Uterine smooth muscle cell (primary cell): ENCODE results near the gene ZNF3. TPM values are rescaled to one million over a fixed set of nuclear protein-coding genes. Genes with fewer than 3 reads are reported as not detected.

Source experiments
- total RNA-seq: library from RNA; depleted of rRNA; stranded (reverse); fragments of >200 nt; gene quantifications from 2 replicates; pipeline ENCODE4 v1.2.3, GENCODE V29; 2014

ZNF3 gene
- total RNA-seq = 23.4 and 24.0 TPM in 2 replicates

GRCh38 chr7:100081535-100082102 lies at the start of gene ZNF3:
Gene ZNF3, minus strand, starts transcription at chr7:100081723. Its CDS starts 4,366 bp downstream, at chr7:100077357.

GRCh38 chr7:100126931-100127865 lies 45.7 kb upstream of the ZNF3 start, which contains the start of gene MBLAC1:
Gene MBLAC1, plus strand, starts transcription at chr7:100126967. Its CDS starts 429 bp downstream, at chr7:100127396.

GRCh38 chr7:100119072-100119969 lies 37.8 kb upstream of the ZNF3 start, which contains the start of the genes CNPY4 and TAF6:
Gene CNPY4, plus strand, starts transcription at chr7:100119634. Its CDS starts 111 bp downstream, at chr7:100119745.
Gene TAF6, minus strand, starts transcription at chr7:100119358. Its CDS starts 5,149 bp downstream, at chr7:100114209.

GRCh38 chr7:100101016-100101862 lies 19.7 kb upstream of the ZNF3 start, which contains the start of the genes AP4M1 and MCM7:
Gene AP4M1, plus strand, starts transcription at chr7:100101643. Its CDS starts 72 bp downstream, at chr7:100101715.
Gene MCM7, minus strand, starts transcription at chr7:100101397. Its CDS starts 103 bp downstream, at chr7:100101294.

GRCh38 chr7:100088621-100089457 lies 7.3 kb upstream of the ZNF3 start, which contains the start of gene COPS6:
Gene COPS6, plus strand, starts transcription at chr7:100088969. Its CDS starts 22 bp downstream, at chr7:100088991.

GRCh38 chr7:100049441-100050291 lies 31.9 kb downstream of the ZNF3 start, which contains the start of gene ZSCAN21:
Gene ZSCAN21, plus strand, starts transcription at chr7:100049774. Its CDS starts 7,233 bp downstream, at chr7:100057007.

Other genes starting within 250 kb of the ZNF3 start
- gene OR2AE1, start 204.7 kb downstream of the ZNF3 start, total RNA-seq = 0.11 and 0.12 TPM in 2 replicates
- gene TRIM4, start 162.2 kb downstream of the ZNF3 start, total RNA-seq = 21.7 and 30.6 TPM in 2 replicates
- not detected in 2 replicates for gene GJC3, start 152.1 kb downstream of the ZNF3 start, total RNA-seq
- 0.33 TPM in 1 of 2 replicates, not detected in the other for gene AZGP1, start 105.7 kb downstream of the ZNF3 start, total RNA-seq
- gene ZKSCAN1, start 66.1 kb downstream of the ZNF3 start, total RNA-seq = 33.1 and 44.9 TPM in 2 replicates
- gene ZSCAN21, start 31.9 kb downstream of the ZNF3 start, total RNA-seq = 9.5 and 13.1 TPM in 2 replicates
- 96.1 and 167 TPM in 2 replicates for gene COPS6, start 7.2 kb upstream of the ZNF3 start, total RNA-seq
- 56.1 and 266 TPM in 2 replicates for gene MCM7, start 19.7 kb upstream of the ZNF3 start, total RNA-seq
- 22.5 and 29.1 TPM in 2 replicates for gene AP4M1, start 19.9 kb upstream of the ZNF3 start, total RNA-seq
- gene TAF6, start 37.6 kb upstream of the ZNF3 start, total RNA-seq = 59.6 and 61.4 TPM in 2 replicates
- 28.4 and 36.7 TPM in 2 replicates for gene CNPY4, start 37.9 kb upstream of the ZNF3 start, total RNA-seq
- 2.6 and 3.1 TPM in 2 replicates for gene MBLAC1, start 45.2 kb upstream of the ZNF3 start, total RNA-seq
- gene LAMTOR4, start 67.2 kb upstream of the ZNF3 start, total RNA-seq = 80.3 and 91.4 TPM in 2 replicates
- 6.6 and 10.9 TPM in 2 replicates for gene TRAPPC14, start 77.0 kb upstream of the ZNF3 start, total RNA-seq
- gene GAL3ST4, start 86.9 kb upstream of the ZNF3 start, total RNA-seq = 0.55 and 1.6 TPM in 2 replicates
- gene GPC2, start 95.7 kb upstream of the ZNF3 start, total RNA-seq = 1.2 and 2.2 TPM in 2 replicates
- 0.62 and 1.00 TPM in 2 replicates for gene STAG3, start 96.2 kb upstream of the ZNF3 start, total RNA-seq
- gene PVRIG, start 138.2 kb upstream of the ZNF3 start, total RNA-seq = not detected in 2 replicates
- gene SPDYE3, start 226.0 kb upstream of the ZNF3 start, total RNA-seq = not detected in 2 replicates